Hematopoietic multipotent progenitor cell treated with erythropoietin and hydrocortisone succinate and interleukin-3 and kit ligand, for 6 days (in vitro differentiated cells): ENCODE results near the gene LTA.

Experiments used
- DNase-seq: peaks from one replicate; pipeline ENCODE4 v3.0.0-alpha.2; 2015

Gene LTA

DNA sequence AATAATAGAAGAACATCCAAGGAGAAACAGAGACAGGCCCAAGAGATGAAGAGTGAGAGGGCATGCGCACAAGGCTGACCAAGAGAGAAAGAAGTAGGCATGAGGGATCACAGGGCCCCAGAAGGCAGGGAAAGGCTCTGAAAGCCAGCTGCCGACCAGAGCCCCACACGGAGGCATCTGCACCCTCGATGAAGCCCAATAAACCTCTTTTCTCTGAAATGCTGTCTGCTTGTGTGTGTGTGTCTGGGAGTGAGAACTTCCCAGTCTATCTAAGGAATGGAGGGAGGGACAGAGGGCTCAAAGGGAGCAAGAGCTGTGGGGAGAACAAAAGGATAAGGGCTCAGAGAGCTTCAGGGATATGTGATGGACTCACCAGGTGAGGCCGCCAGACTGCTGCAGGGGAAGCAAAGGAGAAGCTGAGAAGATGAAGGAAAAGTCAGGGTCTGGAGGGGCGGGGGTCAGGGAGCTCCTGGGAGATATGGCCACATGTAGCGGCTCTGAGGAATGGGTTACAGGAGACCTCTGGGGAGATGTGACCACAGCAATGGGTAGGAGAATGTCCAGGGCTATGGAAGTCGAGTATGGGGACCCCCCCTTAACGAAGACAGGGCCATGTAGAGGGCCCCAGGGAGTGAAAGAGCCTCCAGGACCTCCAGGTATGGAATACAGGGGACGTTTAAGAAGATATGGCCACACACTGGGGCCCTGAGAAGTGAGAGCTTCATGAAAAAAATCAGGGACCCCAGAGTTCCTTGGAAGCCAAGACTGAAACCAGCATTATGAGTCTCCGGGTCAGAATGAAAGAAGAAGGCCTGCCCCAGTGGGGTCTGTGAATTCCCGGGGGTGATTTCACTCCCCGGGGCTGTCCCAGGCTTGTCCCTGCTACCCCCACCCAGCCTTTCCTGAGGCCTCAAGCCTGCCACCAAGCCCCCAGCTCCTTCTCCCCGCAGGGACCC lies 2.3 kb downstream of the LTA start:
- DNase-seq: no peak

DNA sequence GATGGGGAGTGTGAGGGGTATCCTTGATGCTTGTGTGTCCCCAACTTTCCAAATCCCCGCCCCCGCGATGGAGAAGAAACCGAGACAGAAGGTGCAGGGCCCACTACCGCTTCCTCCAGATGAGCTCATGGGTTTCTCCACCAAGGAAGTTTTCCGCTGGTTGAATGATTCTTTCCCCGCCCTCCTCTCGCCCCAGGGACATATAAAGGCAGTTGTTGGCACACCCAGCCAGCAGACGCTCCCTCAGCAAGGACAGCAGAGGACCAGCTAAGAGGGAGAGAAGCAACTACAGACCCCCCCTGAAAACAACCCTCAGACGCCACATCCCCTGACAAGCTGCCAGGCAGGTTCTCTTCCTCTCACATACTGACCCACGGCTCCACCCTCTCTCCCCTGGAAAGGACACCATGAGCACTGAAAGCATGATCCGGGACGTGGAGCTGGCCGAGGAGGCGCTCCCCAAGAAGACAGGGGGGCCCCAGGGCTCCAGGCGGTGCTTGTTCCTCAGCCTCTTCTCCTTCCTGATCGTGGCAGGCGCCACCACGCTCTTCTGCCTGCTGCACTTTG lies 3.3 kb downstream of the LTA start, which contains the start of gene TNF:
Gene TNF, plus strand, starts transcription at position 231 of the 567 bp plus-strand sequence. Its CDS starts 177 bp downstream, at position 408.
- DNase-seq: no peak

DNA sequence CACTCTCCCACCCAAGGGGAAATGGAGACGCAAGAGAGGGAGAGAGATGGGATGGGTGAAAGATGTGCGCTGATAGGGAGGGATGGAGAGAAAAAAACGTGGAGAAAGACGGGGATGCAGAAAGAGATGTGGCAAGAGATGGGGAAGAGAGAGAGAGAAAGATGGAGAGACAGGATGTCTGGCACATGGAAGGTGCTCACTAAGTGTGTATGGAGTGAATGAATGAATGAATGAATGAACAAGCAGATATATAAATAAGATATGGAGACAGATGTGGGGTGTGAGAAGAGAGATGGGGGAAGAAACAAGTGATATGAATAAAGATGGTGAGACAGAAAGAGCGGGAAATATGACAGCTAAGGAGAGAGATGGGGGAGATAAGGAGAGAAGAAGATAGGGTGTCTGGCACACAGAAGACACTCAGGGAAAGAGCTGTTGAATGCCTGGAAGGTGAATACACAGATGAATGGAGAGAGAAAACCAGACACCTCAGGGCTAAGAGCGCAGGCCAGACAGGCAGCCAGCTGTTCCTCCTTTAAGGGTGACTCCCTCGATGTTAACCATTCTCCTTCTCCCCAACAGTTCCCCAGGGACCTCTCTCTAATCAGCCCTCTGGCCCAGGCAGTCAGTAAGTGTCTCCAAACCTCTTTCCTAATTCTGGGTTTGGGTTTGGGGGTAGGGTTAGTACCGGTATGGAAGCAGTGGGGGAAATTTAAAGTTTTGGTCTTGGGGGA lies 4.0 kb downstream of the LTA start:
- DNase-seq: no peak

DNA sequence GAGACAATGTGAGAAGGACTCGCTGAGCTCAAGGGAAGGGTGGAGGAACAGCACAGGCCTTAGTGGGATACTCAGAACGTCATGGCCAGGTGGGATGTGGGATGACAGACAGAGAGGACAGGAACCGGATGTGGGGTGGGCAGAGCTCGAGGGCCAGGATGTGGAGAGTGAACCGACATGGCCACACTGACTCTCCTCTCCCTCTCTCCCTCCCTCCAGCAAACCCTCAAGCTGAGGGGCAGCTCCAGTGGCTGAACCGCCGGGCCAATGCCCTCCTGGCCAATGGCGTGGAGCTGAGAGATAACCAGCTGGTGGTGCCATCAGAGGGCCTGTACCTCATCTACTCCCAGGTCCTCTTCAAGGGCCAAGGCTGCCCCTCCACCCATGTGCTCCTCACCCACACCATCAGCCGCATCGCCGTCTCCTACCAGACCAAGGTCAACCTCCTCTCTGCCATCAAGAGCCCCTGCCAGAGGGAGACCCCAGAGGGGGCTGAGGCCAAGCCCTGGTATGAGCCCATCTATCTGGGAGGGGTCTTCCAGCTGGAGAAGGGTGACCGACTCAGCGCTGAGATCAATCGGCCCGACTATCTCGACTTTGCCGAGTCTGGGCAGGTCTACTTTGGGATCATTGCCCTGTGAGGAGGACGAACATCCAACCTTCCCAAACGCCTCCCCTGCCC lies 4.9 kb downstream of the LTA start:
- DNase-seq: no peak

DNA sequence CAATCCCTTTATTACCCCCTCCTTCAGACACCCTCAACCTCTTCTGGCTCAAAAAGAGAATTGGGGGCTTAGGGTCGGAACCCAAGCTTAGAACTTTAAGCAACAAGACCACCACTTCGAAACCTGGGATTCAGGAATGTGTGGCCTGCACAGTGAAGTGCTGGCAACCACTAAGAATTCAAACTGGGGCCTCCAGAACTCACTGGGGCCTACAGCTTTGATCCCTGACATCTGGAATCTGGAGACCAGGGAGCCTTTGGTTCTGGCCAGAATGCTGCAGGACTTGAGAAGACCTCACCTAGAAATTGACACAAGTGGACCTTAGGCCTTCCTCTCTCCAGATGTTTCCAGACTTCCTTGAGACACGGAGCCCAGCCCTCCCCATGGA lies 5.5 kb downstream of the LTA start:
- DNase-seq: no peak

DNA sequence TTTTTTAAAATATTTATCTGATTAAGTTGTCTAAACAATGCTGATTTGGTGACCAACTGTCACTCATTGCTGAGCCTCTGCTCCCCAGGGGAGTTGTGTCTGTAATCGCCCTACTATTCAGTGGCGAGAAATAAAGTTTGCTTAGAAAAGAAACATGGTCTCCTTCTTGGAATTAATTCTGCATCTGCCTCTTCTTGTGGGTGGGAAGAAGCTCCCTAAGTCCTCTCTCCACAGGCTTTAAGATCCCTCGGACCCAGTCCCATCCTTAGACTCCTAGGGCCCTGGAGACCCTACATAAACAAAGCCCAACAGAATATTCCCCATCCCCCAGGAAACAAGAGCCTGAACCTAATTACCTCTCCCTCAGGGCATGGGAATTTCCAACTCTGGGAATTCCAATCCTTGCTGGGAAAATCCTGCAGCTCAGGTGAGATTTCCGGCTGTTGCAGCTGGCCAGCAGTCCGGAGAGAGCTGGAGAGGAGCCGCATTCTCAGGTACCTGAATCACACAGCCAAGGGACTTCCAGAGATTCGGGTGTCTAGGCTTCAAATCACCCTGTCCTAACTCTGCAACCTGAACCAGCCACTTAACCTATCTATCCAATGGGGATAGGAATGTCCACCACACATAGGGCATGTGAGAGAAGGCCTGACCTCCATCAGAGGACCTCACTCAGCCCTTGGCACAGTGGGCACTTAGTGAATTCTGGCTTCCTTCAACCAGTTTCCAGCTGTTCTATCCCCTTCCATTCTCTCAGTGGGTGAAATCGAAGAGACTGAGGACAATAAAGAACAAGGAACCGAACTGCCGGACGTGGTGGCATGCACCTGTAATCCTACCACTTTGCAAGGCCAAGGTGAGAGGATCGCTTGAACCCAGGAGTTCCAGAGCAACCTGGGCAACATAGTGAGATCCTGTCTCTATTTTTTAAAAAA lies 6.4 kb downstream of the LTA start:
- no peak for DNase-seq

DNA sequence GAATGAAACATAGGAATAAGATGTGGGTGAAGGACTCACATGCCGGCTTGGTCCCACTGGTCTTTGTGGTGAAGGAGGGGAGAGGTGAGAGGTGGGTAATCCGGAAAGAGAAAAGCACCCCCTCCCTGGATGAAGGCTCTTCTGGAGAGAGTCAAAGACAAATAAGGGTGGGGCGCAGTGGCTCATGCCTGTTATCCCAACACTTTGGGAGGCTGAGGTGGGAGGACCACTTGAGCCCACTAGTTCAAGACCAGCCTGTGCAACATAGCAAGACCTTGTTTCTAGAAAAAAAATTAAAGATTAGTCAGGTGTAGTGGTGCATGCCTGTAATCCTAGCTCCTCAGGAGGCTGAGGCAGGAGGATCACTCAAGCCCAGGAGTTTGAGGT lies 7.0 kb downstream of the LTA start:
- no peak for DNase-seq

DNA sequence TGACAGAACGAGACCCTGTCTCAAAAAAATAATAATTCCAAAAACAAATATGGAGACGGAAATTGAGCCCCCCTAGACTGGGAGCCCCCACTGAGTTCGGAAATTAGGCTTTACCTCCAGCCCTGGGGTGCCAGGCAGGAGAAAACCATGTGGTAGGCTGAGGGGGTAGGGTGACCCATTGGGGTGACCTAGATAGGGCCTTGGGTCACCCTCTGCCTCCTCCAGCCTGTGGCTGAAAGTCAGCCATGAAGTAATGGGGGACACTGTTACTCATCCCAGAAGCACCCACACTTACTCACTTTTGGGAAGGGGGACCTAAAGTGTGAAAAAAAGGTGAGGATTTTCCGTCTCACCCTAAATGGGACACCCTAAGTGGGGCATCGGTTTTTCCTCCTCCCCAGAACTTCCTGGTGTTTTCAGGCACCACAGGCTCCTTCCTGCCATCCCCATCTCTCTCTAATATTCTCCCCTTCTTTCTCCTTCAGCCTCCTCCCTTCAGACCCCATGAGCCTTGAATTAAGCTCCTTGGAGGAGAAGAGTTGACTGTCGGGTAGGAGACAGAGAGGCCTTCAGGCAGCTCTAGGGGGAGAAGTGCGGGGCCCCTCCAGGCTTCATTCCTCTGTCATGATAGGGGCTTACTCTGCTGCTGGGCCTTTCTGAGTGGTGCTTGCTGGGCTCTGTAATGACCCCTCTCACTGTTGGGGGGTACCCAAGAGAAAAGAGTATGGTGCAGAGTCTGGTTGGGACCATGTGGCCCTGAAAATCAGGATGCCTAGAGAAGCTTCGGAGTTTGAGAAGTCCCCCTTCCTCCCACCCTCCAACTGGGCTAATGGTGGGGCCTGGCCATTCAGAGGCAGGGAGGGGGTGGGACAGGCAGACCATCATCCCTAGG lies 7.7 kb downstream of the LTA start:
- no peak for DNase-seq

DNA sequence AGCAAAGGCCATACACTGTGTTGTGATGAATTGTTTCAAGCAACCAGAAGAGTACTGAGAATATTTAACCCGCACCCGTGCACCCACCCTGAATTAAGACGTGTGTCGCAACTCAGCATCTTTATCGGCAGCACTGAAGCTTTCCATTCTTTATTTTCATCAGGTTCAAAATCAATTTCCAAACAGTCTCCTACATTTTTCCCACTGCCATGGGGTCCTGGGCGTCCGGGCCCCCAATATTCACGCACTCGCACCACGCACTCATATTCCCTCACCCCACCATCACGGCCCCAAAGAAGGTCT lies 8.3 kb downstream of the LTA start:
- DNase-seq: no peak

DNA sequence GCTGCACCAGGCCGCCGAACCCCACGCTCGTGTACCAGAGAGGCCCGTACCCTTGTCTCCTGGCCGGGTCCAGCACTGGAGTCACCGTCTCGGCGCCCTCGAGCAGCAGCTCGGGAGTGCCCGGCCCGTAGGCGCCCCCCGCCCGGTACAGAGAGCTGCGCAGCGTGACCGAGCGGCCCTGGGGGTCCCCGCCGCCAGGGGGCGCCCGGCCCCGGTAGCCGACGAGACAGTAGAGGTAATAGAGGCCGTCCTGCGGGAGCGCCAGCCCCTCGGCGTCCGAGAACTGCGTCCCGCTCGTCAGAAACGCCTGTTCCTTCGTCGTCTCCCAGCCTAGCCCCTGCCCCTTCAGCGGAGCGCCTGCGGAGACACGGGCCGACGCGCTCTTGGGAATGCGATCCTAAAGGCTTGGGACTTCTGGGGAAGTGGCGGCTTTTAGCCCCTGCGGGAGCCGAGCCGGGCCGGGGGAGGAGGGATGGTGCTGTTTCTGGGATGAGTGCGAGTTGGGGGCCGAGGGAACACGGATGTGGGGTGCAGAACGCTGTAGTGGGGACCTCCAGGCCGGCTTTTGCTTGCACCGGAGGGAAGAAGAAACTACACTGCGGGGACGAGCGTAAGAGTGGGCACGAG lies 8.8 kb downstream of the LTA start:
- peak; percentile 89 for DNase-seq

DNA sequence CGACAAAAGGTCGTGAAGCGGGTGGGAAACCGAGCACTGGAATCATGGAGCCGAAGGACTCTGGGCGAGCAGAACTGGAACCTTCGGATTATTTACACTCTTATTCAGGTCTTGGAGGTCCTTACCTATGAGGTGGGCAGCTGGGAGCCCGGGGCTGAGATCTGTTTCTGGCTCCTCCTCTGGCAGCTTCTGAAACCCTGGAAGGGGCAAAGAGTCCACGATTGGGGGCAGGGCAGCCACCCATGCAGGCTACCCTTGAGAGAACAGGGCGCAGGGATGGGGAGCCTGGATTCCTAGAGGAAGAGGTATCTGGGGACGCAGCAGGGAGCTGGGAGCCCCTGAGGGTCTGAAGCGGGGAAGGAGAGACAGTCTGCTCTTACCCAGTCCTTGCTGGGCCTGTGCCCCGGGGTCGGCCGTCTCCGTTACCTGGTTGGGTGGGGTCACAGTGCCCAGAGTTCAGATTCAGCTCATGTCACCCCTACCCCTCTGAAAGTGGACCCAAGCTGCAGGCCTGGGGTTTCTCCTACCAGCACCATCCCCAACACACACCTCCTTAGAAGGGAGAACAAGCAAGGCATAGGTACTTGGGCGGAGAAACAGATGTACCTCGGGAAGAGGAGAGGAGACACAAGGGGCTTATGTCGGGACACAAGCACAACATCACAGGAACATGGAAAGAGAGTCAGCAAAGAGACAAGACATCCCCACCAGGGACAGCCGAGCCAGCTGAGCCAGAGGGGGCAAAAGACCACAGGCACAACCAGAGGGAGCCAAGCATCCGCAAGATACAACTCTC lies 9.5 kb downstream of the LTA start:
- DNase-seq: peak; percentile 38

DNA sequence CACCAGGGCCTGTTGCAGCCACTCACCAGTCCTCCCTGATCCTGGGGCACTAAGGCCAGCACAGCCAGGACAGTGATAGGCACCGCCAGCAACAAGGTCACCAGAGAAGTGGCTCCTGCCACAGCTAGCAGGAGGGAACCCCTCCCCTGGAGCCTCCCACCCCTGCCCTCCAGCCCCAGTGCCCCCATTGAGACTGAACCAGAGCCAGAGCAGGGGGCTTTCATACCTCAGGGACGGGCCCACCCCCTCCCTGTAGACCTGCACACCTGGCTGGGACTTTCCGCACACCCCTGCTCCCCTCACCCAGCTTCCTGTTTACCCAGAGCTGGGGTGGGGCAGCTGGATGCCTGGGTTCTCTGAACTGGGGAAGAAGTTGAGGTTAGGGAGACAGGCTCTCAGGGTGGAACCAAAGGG lies 10.1 kb downstream of the LTA start, which contains the start of gene LTB:
Gene LTB, minus strand, starts transcription at position 195 of the 414 bp plus-strand sequence. Its CDS starts 7 bp downstream, at position 188.
- no peak for DNase-seq

DNA sequence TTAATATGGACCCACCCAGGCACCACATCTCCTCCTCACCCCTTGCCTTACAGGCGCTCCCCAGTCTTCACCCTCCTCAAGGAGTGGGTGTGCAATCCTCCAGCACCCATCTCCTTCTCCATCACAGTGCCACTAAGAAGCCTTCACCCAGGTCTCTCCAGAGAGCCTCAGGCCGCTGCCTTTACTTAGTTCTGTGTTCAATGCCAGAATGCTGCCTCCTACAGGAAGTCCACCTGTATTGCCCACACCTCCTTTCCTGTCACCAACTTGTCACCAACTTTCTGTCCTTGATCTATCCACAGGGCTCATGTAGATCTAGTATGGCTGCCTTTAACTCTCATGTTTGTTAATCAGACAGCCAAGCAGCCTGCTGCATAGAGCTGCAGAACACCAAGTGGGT lies 13.4 kb downstream of the LTA start:
- peak; percentile 73 for DNase-seq

DNA sequence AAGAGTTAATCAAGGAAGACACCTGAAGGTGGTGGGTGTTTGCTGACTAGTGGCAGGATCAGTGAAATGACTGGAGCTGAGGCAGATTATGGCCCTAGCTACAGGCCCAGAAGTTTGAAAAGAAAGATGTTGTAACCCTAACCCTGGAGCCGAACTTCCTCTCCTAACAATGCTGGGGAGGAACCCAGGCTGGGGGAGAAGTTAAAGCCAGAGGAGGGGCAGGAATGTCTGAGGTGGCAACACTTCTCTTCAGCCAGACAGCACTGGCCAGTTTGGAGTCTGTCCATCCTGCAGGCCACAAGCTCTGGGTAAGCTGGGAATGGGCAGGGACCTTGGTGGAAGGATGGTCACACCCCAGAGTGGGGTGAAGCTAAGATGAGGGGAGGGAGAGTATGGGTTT lies 13.9 kb downstream of the LTA start, which contains the start of gene LST1:
Gene LST1, plus strand, starts transcription at position 270 of the 400 bp plus-strand sequence. CDS start 1,023 bp downstream, outside the sequence.
- peak; percentile 55 for DNase-seq

DNA sequence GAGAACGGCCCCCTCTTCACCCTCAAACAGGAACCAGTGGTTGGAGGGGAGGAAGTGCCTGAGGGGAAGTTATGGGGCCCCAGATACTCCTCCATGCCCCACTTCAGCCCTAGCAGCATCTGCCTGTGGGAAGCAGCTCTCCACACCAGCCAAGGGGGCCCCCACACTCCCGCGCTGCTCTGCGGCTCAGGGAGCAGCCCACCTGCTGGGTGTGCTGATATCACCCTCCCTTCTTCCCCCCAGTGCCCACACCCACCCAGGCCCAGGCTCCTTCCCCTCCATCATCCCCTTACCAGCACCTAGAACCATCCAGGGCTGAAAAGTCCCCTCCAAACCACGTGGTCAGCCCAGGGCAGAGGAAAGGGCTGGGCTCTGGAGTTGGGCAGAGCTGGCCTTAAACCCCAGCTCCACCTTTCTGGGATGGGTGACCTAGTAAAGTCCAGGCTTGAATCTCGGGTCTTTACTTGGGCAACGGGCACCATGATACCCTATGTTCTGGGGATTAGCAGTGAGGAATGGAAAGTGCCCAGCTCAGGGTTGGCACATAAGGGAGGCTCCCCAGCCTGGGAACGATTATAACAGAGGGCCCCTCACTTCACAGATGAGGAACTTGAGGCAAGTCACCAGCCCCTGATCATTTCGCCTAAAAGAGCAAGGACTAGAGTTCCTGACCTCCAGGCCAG lies 14.7 kb downstream of the LTA start:
- peak; percentile 75 for DNase-seq

DNA sequence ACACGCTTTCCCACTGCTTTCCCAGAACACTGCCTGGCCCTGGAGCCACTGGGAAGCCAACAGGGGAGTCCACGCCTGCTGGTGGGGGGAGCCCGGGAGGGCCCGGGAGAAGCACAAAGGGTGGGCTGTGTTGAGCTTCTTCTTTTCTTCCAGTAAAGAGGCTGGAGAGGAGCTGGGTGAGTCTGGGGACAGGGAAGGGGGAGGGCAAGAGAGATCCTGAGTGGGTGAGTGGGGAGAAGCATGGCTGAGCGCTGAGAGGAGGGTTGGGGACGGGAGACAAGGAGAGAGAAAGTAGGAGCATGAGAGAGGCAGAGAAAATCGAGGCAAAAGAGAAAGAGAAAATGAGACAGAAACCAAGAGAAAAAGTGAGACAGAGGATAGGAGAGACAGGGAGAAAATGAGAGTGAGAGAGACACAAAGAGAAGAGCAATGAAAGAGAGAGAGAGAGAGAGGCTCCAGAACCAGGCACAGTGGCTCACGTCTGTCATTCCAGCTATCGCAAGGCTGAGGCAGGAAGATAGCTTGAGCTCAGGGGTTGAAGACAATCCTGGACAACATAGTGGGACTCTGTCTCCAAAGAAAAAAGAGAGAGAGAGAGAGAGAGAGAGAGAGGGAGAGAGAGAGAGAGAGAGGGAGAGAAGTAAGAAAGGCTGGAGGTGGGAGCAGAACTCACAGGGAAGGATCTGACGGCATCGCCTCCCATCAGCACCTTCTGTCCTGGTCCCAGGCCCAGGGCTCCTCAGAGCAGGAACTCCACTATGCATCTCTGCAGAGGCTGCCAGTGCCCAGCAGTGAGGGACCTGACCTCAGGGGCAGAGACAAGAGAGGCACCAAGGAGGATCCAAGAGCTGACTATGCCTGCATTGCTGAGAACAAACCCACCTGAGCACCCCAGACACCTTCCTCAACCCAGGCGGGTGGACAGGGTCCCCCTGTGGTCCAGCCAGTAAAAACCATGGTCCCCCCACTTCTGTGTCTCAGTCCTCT lies 16.0 kb downstream of the LTA start:
- DNase-seq: no peak

DNA sequence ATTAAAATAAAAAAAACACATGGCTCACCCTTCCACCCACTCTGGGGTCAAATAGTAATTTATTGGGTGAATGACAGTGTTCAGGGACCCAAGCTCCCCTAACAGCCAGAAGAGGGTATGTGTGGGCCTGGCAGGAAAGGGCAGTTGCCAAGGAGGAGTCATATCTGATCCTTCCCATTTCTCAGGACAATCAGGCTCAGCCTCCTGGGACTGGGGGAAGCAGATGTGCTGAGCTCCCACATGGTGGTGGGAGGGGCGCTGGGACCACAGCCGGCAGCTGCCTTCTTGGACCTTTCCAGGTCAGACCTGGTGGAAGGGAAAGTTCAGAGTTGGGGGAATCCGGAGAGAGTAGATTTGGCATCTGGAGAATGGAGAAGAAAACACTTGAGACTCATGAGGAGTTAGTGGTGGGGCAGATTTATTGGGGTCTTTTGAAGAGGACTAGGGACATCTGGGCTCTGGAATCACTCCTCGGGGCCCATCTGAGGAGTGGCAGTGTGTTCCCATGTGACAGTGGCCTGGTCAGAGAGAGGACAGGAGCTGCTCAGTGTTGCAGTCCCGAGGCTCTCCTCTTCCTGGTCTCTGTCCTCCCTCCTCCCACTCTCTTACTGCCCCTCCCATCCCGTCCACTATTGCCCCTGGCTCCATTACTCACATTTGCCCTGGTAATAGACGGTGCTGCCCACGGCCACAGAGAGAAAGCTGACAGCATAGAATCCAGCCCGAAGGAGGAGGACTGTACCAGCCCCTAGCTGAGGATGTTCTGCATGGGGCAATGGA lies 17.0 kb downstream of the LTA start:
- no peak for DNase-seq
